NCI-H146 treated with DMSO at 0.1 percent for 48 hours (cell line): ENCODE measurements around the gene SHISA6.

ENCODE experiments used
- DNase-seq: peaks from one replicate; lab custom pipeline; 2025; ENCODE audit not compliant: unreplicated experiment; lab: John Stamatoyannopoulos, UW

SHISA6 gene

GRCh38 chr17:11264183-11264871 lies 23.3 kb downstream of the SHISA6 start:
- DNase-seq: no peak

GRCh38 chr17:11267999-11268575 lies 27.1 kb downstream of the SHISA6 start:
- no peak for DNase-seq

- DNase-seq: no peak
These were observed 28.2 kb downstream of the SHISA6 start for GRCh38 chr17:11269210-11269609.

GRCh38 chr17:11272191-11272590 lies 31.2 kb downstream of the SHISA6 start:
- no peak for DNase-seq

- DNase-seq: no peak
These were observed 32.6 kb downstream of the SHISA6 start for GRCh38 chr17:11273596-11273995.

GRCh38 chr17:11274106-11274505 lies 33.1 kb downstream of the SHISA6 start:
- no peak for DNase-seq

GRCh38 chr17:11276486-11276885 lies 35.5 kb downstream of the SHISA6 start:
- DNase-seq: no peak

- no peak for DNase-seq
These were observed 37.4 kb downstream of the SHISA6 start for GRCh38 chr17:11278186-11278991.

- no peak for DNase-seq
These were observed 37.9 kb downstream of the SHISA6 start for GRCh38 chr17:11278992-11279270.

- DNase-seq: no peak
These were observed 38.8 kb downstream of the SHISA6 start for GRCh38 chr17:11279776-11280344.

GRCh38 chr17:11282586-11282985 lies 41.6 kb downstream of the SHISA6 start:
- no peak for DNase-seq

- no peak for DNase-seq
These were observed 43.8 kb downstream of the SHISA6 start for GRCh38 chr17:11284811-11285210.

GRCh38 chr17:11285946-11286345 lies 44.9 kb downstream of the SHISA6 start:
- DNase-seq: no peak

GRCh38 chr17:11287791-11288190 lies 46.8 kb downstream of the SHISA6 start:
- no peak for DNase-seq

- no peak for DNase-seq
These were observed 49.8 kb downstream of the SHISA6 start for GRCh38 chr17:11290814-11291213.

- no peak for DNase-seq
These were observed 51.5 kb downstream of the SHISA6 start for GRCh38 chr17:11292491-11292890.

- no peak for DNase-seq
These were observed 52.5 kb downstream of the SHISA6 start for GRCh38 chr17:11293480-11293879.

GRCh38 chr17:11294826-11295225 lies 53.8 kb downstream of the SHISA6 start:
- DNase-seq: no peak

GRCh38 chr17:11296994-11297393 lies 56.0 kb downstream of the SHISA6 start:
- DNase-seq: no peak

GRCh38 chr17:11298401-11298800 lies 57.4 kb downstream of the SHISA6 start:
- no peak for DNase-seq

- DNase-seq: no peak
These were observed 59.2 kb downstream of the SHISA6 start for GRCh38 chr17:11300201-11300600.

- DNase-seq: no peak
These were observed 59.7 kb downstream of the SHISA6 start for GRCh38 chr17:11300738-11301137.
